ENCODE data around the gene ARRDC1.

DNA sequence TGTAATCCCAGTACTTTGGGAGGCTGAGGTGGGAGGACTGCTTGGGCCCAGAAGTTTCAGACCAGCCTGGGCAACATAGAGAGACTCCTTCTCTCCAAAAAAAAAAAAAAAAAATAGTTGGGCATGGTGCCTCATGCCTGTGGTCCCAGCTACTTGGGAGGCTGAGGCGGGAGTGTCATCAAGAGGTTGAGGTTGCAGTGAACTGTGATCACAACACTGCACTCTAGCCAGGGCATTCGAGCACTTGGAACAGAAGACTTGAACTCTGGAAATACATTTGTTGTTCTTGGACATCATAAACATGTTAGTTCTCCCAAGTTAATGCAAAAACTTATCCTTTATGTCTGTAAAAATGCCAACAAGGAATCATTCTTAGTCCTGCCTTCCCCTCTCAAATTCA is 42.9 kb downstream of the ARRDC1 start:
- TF ChIP-seq POLR2A (IDR thresholded peaks at IDR 0.05), result no peak
- TF ChIP-seq, protein P1, sequence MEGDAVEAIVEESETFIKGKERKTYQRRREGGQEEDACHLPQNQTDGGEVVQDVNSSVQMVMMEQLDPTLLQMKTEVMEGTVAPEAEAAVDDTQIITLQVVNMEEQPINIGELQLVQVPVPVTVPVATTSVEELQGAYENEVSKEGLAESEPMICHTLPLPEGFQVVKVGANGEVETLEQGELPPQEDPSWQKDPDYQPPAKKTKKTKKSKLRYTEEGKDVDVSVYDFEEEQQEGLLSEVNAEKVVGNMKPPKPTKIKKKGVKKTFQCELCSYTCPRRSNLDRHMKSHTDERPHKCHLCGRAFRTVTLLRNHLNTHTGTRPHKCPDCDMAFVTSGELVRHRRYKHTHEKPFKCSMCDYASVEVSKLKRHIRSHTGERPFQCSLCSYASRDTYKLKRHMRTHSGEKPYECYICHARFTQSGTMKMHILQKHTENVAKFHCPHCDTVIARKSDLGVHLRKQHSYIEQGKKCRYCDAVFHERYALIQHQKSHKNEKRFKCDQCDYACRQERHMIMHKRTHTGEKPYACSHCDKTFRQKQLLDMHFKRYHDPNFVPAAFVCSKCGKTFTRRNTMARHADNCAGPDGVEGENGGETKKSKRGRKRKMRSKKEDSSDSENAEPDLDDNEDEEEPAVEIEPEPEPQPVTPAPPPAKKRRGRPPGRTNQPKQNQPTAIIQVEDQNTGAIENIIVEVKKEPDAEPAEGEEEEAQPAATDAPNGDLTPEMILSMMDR (IDR thresholded peaks at IDR 0.05), result no peak

Data from ovary (tissue), 3 donors.